Osteocyte (in vitro differentiated cells): ENCODE data around the gene ANGEL1. TPM values are rescaled to one million over a fixed set of nuclear protein-coding genes. Genes with fewer than 3 reads are reported as not detected.

Experiments used
- DNase-seq: peaks from one replicate; pipeline ENCODE4 v3.0.0; 2021; ENCODE audit warnings: mixed read lengths; ENCODE audit not compliant: unreplicated experiment; ENCODE audit errors: extremely low spot score
- H3K27ac Mint-ChIP-seq: one replicate; pipeline ENCODE4 v1.8.0; 2021; ENCODE audit warnings: mild to moderate bottlenecking, mixed read lengths; ENCODE audit not compliant: unreplicated experiment
- H3K27me3 Mint-ChIP-seq: one replicate; pipeline ENCODE4 v1.8.0; 2021; ENCODE audit warnings: mixed read lengths; ENCODE audit not compliant: unreplicated experiment
- H3K36me3 Mint-ChIP-seq: one replicate; pipeline ENCODE4 v1.8.0; 2021; ENCODE audit warnings: mixed read lengths; ENCODE audit not compliant: unreplicated experiment
- H3K4me1 Mint-ChIP-seq: one replicate; pipeline ENCODE4 v1.8.0; 2021; ENCODE audit warnings: mixed read lengths; ENCODE audit not compliant: unreplicated experiment
- H3K4me3 Mint-ChIP-seq: one replicate; pipeline ENCODE4 v1.8.0; 2021; ENCODE audit warnings: mild to moderate bottlenecking, moderate library complexity, mixed read lengths; ENCODE audit not compliant: unreplicated experiment
- H3K9me3 Mint-ChIP-seq: one replicate; pipeline ENCODE4 v1.8.0; 2021; ENCODE audit warnings: mixed read lengths; ENCODE audit not compliant: unreplicated experiment
- CTCF ChIP-seq: fragments of 200-600 bp; sonication (generic); IDR thresholded peaks from 2 replicates; pipeline ENCODE4 v1.5.0; 2021; ENCODE audit warnings: antibody characterized with exemption, mild to moderate bottlenecking, moderate library complexity
- total RNA-seq: library from RNA; stranded (reverse); gene quantifications from 2 replicates; pipeline ENCODE4 v1.2.1, GENCODE V29; 2021

The ANGEL1 gene
- total RNA-seq, 1 donor from 2014 or later: 18.7 TPM

- no peak for TF ChIP-seq CTCF
- H3K4me3 Mint-ChIP-seq: no peak overlapping the region
Observed at GRCh38 chr14:76759589-76759988, 53.1 kb downstream of the ANGEL1 start.

GRCh38 chr14:76756371-76756750 is 56.3 kb downstream of the ANGEL1 start:
- H3K36me3 Mint-ChIP-seq: no peaks in the 10 kb centered on the region
- peaks cover 7% of the 10 kb centered on the region for H3K27me3 Mint-ChIP-seq
- peaks cover 5% of the 10 kb centered on the region for H3K4me1 Mint-ChIP-seq
- no peak for TF ChIP-seq CTCF
- no peak overlapping the region for H3K27ac Mint-ChIP-seq
- H3K4me3 Mint-ChIP-seq: no peak overlapping the region
- no peaks in the 10 kb centered on the region for H3K9me3 Mint-ChIP-seq
- no peak for DNase-seq

More at GRCh38 chr14:76759589-76759988, 53.1 kb downstream of the ANGEL1 start:
- peaks cover 23% of the 10 kb centered on the region for H3K4me1 Mint-ChIP-seq
- H3K27ac Mint-ChIP-seq: no peak overlapping the region
- H3K36me3 Mint-ChIP-seq: no peaks in the 10 kb centered on the region
- H3K9me3 Mint-ChIP-seq: no peaks in the 10 kb centered on the region
- peaks cover 7% of the 10 kb centered on the region for H3K27me3 Mint-ChIP-seq
- peak; percentile 66 for DNase-seq

- Mint-ChIP-seq H3K9me3 (no peaks in the 10 kb centered on the region), H3K27ac (no peak overlapping the region), H3K27me3 (peaks cover 7% of the 10 kb centered on the region), H3K36me3 (no peaks in the 10 kb centered on the region), H3K4me1 (peaks cover 3% of the 10 kb centered on the region), H3K4me3 (no peak overlapping the region)
- no peak for TF ChIP-seq CTCF
- DNase-seq: peak; percentile 40
Observed at GRCh38 chr14:76755610-76756370, 56.9 kb downstream of the ANGEL1 start.

- H3K9me3 Mint-ChIP-seq: no peaks in the 10 kb centered on the region
- H3K27me3 Mint-ChIP-seq: peaks cover 7% of the 10 kb centered on the region
Observed at GRCh38 chr14:76754586-76754985, 58.1 kb downstream of the ANGEL1 start.

More at GRCh38 chr14:76754586-76754985, 58.1 kb downstream of the ANGEL1 start:
- DNase-seq: peak; percentile 53
- no peak overlapping the region for H3K27ac Mint-ChIP-seq
- H3K36me3 Mint-ChIP-seq: no peaks in the 10 kb centered on the region
- H3K4me3 Mint-ChIP-seq: no peak overlapping the region
- H3K4me1 Mint-ChIP-seq: no peaks in the 10 kb centered on the region
- no peak for TF ChIP-seq CTCF
